K562 (cell line): ENCODE data around the gene SYNE1. TPM values are rescaled to one million over a fixed set of nuclear protein-coding genes. Genes with fewer than 3 reads are reported as not detected.

Experiments
- ATAC-seq: fragments of 200-7000 bp; cut with Tn5 transposase; 3 replicates; pipeline ENCODE4 v1.9.1; 2020; ENCODE audit warnings: moderate library complexity
- BruUV-seq: library from RNA; stranded (reverse); fragments of 400-500 nt; replicated peaks from 2 replicates; lab custom pipeline; 2021; lab: Mats Ljungman, UMichigan
- CTCF ChIA-PET: fragments of 300-600 bp; formaldehyde crosslinking; extraction: SDS; loops from one replicate; lab custom pipeline; 2021; ENCODE audit warnings: low intra/inter-chr PET ratio; lab: Yijun Ruan, JAX
- POLR2A ChIA-PET: fragments of 300-600, 350-650 bp; sonication (Branson Sonifier 250); formaldehyde crosslinking; extraction: SDS; loops from one replicate; lab custom pipeline; 2021; ENCODE audit warnings: antibody characterized with exemption, inconsistent platforms; lab: Yijun Ruan, JAX
- DNase-seq, 4 experiments: peaks; one replicate each; pipeline versions ENCODE4 v3.0.0 to v3.0.0-alpha.2; 2011 to 2018; ENCODE audit warnings: low spot score in 3 of 4, mixed read lengths in 3 of 4; ENCODE audit errors: extremely low read depth in 1 of 4
- FAIRE-seq: peaks from 2 replicates; lab custom pipeline; 2011; peaks lifted over from hg19 to GRCh38; lab: Jason Lieb, UNC
- H2AFZ ChIP-seq: 2 replicates; pipeline ENCODE4 v1.6.0; 2011; ENCODE audit warnings: low read depth, low read length, control low read depth, inconsistent platforms
- H3K27ac ChIP-seq: fragments of 200-600 bp; 3 replicates; pipeline ENCODE4 v1.8.0; 2011; ENCODE audit warnings: low read depth, mild to moderate bottlenecking, control low read depth, inconsistent platforms, low read length, moderate library complexity, mixed read lengths; ENCODE audit errors: extremely low read depth
- H3K27me3 ChIP-seq, 2 experiments: fragments of 300-600 bp in 1 of 2; 2 replicates in 1 of 2; 3 replicates in 1 of 2; pipeline versions ENCODE4 v1.6.0 to v1.8.0; 2011; ENCODE audit warnings: inconsistent platforms in 2 of 2, low read length in 2 of 2, mild to moderate bottlenecking in 1 of 2, mixed read lengths in 1 of 2, moderate library complexity in 1 of 2; ENCODE audit not compliant: control insufficient read depth in 2 of 2, insufficient read depth in 2 of 2
- H3K36me3 ChIP-seq: fragments of 300-600 bp; 3 replicates; pipeline ENCODE4 v1.8.0; 2011; ENCODE audit warnings: mild to moderate bottlenecking, low read length, inconsistent platforms; ENCODE audit not compliant: control insufficient read depth, insufficient read depth
- H3K4me1 ChIP-seq, 2 experiments: fragments of 200-600 bp in 1 of 2; replicated peaks in 1 of 2; 2 replicates in 1 of 2; 3 replicates in 1 of 2; pipeline versions ENCODE4 v1.5.1 to v1.8.0; 2011; ENCODE audit warnings: inconsistent platforms in 2 of 2, low read length in 2 of 2, mild to moderate bottlenecking in 1 of 2, mixed read lengths in 1 of 2, moderate library complexity in 1 of 2; ENCODE audit not compliant: control insufficient read depth in 2 of 2, insufficient read depth in 2 of 2
- H3K4me2 ChIP-seq: 2 replicates; pipeline ENCODE4 v1.6.1; 2011; ENCODE audit warnings: low read length, control low read depth, inconsistent platforms, mixed read lengths; ENCODE audit not compliant: insufficient read depth
- H3K4me3 ChIP-seq: fragments of 200-600 bp; sonication (generic), shearing (Covaris generic); 2 replicates; pipeline ENCODE4 v1.5.1; 2016; ENCODE audit warnings: control low read depth, inconsistent platforms
- H3K79me2 ChIP-seq: fragments of 200-600 bp; 3 replicates; pipeline ENCODE4 v1.8.0; 2011; ENCODE audit warnings: low read length, inconsistent platforms; ENCODE audit not compliant: control insufficient read depth, insufficient read depth
- H3K9ac ChIP-seq, 2 experiments: 2 replicates each; pipeline versions ENCODE4 v1.6.0 to v1.6.1; 2011; ENCODE audit warnings: low read depth in 2 of 2, low read length in 2 of 2, control low read depth in 1 of 2, inconsistent platforms in 1 of 2, mild to moderate bottlenecking in 1 of 2, mixed read lengths in 1 of 2; ENCODE audit not compliant: insufficient read depth in 1 of 2
- H3K9me1 ChIP-seq: one replicate; pipeline ENCODE4 v1.6.0; 2011; ENCODE audit warnings: inconsistent platforms, mild to moderate bottlenecking, low read length, moderate library complexity; ENCODE audit not compliant: control insufficient read depth, insufficient read depth
- H3K9me3 ChIP-seq: replicated peaks from 2 replicates; pipeline ENCODE4 v1.5.1; 2011; ENCODE audit warnings: low read depth, low read length, inconsistent platforms; ENCODE audit not compliant: control insufficient read depth, insufficient read depth
- H4K20me1 ChIP-seq: replicated peaks from 2 replicates; pipeline ENCODE4 v1.6.1; 2011; ENCODE audit warnings: low read length, inconsistent platforms, mixed read lengths; ENCODE audit not compliant: control insufficient read depth, insufficient read depth
- AFF4 ChIP-seq: sonication (generic); formaldehyde crosslinking; IDR thresholded peaks from 2 replicates; pipeline ENCODE4 v1.8.0; 2023; ENCODE audit warnings: mild to moderate bottlenecking, missing genetic modification reagents
- ATF6 ChIP-seq: sonication (generic); formaldehyde crosslinking; IDR thresholded peaks from 2 replicates; pipeline ENCODE4 v1.4.0; 2020; ENCODE audit warnings: mild to moderate bottlenecking, missing genetic modification reagents
- E4F1 ChIP-seq: fragments of 250-450 bp; sonication (Bioruptor Pico); IDR thresholded peaks from 2 replicates; pipeline ENCODE4 v1.5.0; 2021; ENCODE audit warnings: mild to moderate bottlenecking, borderline replicate concordance
- L3MBTL2 ChIP-seq: fragments of 450-650 bp; IDR thresholded peaks from 2 replicates; pipeline ENCODE4 v1.6.1; 2016; ENCODE audit warnings: mild to moderate bottlenecking, moderate library complexity
- RCOR1 ChIP-seq, 2 experiments: IDR thresholded peaks; 2 replicates each; pipeline ENCODE4 v1.6.1; 2012; ENCODE audit warnings: low read depth in 2 of 2, low read length in 2 of 2, borderline replicate concordance in 1 of 2, improper control_type of control experiment in 1 of 2
- SLC30A9 ChIP-seq: fragments of 250-450 bp; sonication (Bioruptor Pico); IDR thresholded peaks from 2 replicates; pipeline ENCODE4 v1.8.0; 2022; ENCODE audit warnings: mild to moderate bottlenecking, moderate library complexity
- SMC3 ChIP-seq: conservative IDR thresholded peaks from 2 replicates; pipeline ENCODE4 v1.6.1; 2011; ENCODE audit warnings: low read depth, low read length, improper control_type of control experiment; ENCODE audit not compliant: insufficient read depth
- STAG1 ChIP-seq: sonication (generic); formaldehyde crosslinking; IDR thresholded peaks from 2 replicates; pipeline ENCODE4 v1.5.0; 2020; ENCODE audit warnings: missing genetic modification reagents, borderline replicate concordance
- XRCC3 ChIP-seq: fragments of 450-650 bp; IDR thresholded peaks from 2 replicates; pipeline ENCODE4 v1.6.1; 2017; ENCODE audit warnings: mild to moderate bottlenecking, moderate library complexity
- ZNF224 ChIP-seq: sonication (generic); formaldehyde crosslinking; IDR thresholded peaks from 2 replicates; pipeline ENCODE4 v1.8.0; 2022; ENCODE audit warnings: mild to moderate bottlenecking, missing genetic modification reagents
- WGBS: fragments of 100-300 bp; shearing (Covaris generic); methylation state at CpG from one replicate; pipeline ENCODE4 v1.1.6; 2016; ENCODE audit warnings: low coverage, mixed read lengths; ENCODE audit not compliant: insufficient coverage; ENCODE audit errors: missing lambda C conversion rate; 5-methylcytosine and 5-hydroxymethylcytosine counted together
- in situ Hi-C: fragments of 300-500 bp; cut with MboI; formaldehyde crosslinking; loops from 4 replicates; pipeline ENCODE4 v1.15.0; 2018; ENCODE audit warnings: inconsistent platforms, mixed read lengths
- intact Hi-C: fragments of 100-400 bp; cut with micrococcal nuclease; formaldehyde crosslinking; loops from 2 replicates; pipeline ENCODE4 v1.14.2; 2022
- polyA plus RNA-seq, 8 experiments: library from polyadenylated mRNA; depleted of rRNA in 4 of 8; stranded (reverse) in 5 of 8; unstranded in 3 of 8; fragments of >200 nt; fragmentation: Nextera tagmentation in 2 of 8; fragmentation: Illumina TruSeq in 1 of 8; extraction: Ambion mirVana in 2 of 8; extraction: Trizol in 1 of 8; gene quantifications; 2 replicates each; pipeline versions ENCODE4 v1.2.1 to v1.2.3, GENCODE V29; 2011 to 2014; ENCODE audit warnings: inconsistent platforms in 1 of 8, missing spikeins in 1 of 8
- total RNA-seq, 7 experiments: library from RNA; depleted of rRNA in 6 of 7; stranded (reverse); fragments of >200 nt in 6 of 7; fragmentation: Illumina TruSeq in 2 of 7; extraction: Trizol in 2 of 7; gene quantifications; 2 replicates each; pipeline versions ENCODE4 v1.2.1 to v1.2.3, GENCODE V29; 2011 to 2021; ENCODE audit warnings: low replicate concordance in 1 of 7

Gene SYNE1
- total and polyA plus RNA-seq, 9 of the 15 experiments (the other 6 are each of a cell fraction or from before 2014, with no cell fraction given) = under 0.01 to 0.42 (median 0.08) TPM; not detected in 1

GRCh38 chr6:152478377-152479010 is 158.7 kb downstream of the SYNE1 start:
- in situ Hi-C loops = no loop called here

More at GRCh38 chr6:152478377-152479010, 158.7 kb downstream of the SYNE1 start:
- Histone ChIP-seq H3K9me1 (no peaks in the 10 kb centered on the region), H3K9me3 (no peaks in the 10 kb centered on the region), H2AFZ (no peak overlapping the region), H3K4me1 (no peaks in the 10 kb centered on the region), H3K4me2 (no peak overlapping the region), H3K79me2 (no peaks in the 10 kb centered on the region), H3K27ac (no peak overlapping the region)
- DNase-seq = no peak
- CTCF ChIA-PET = no interaction called here
- TF ChIP-seq AFF4 (CRISPR knock-in tag) = no peak
- no peak for TF ChIP-seq ATF6
- TF ChIP-seq SMC3 = no peak
- no peak for TF ChIP-seq L3MBTL2
- no peak for TF ChIP-seq SLC30A9 (CRISPR knock-in tag)
- no peak for TF ChIP-seq STAG1 (CRISPR knock-in tag)
- TF ChIP-seq ZNF224 (CRISPR knock-in tag) = no peak
- no peak for TF ChIP-seq XRCC3
- no peak for TF ChIP-seq RCOR1 (IDR thresholded peaks at IDR 0.05; ENCODE audit: borderline replicate concordance in 1 of 2, low read depth in 2 of 2, low read length in 2 of 2)
- no peak for TF ChIP-seq E4F1
- TF ChIP-seq, all 486 proteins: peak for 0
- no peak for ATAC-seq
- under 1% methylated on average over 11 of the region's 11 CpGs for WGBS
- Histone ChIP-seq H4K20me1 (no peaks in the 10 kb centered on the region), H3K27me3 (no peaks in the 10 kb centered on the region), H3K4me3 (no peak overlapping the region), H3K9ac (no peak overlapping the region), H3K36me3 (no peaks in the 10 kb centered on the region)
- BruUV-seq = no TSS peak
- intact Hi-C loops = no loop called here
- POLR2A ChIA-PET = interaction anchor here (0.7 kb wide), 1 partner anchor 9 kb away, joined by 3 read pairs; no protein-coding TSS in a partner anchor
- FAIRE-seq = no peak
